ENCODE data around the gene KCNQ1OT1. TPM values are rescaled to one million over a fixed set of nuclear protein-coding genes. Genes with fewer than 3 reads are reported as not detected.
A peak's percentile ranks its signal among the peaks of the same experiment; 100 is the strongest.

Gene KCNQ1OT1
- total and polyA plus RNA-seq, 12 donors: 0.15 to 10.6 (median 1.1) TPM

GRCh38 chr11:2653930-2654739, 45.7 kb downstream of the KCNQ1OT1 start:
- TF ChIP-seq POLR2A (IDR thresholded peaks at IDR 0.05): no peak
- TF ChIP-seq CTCF (IDR thresholded peaks at IDR 0.05): no peak
- peak overlapping the region in 1 of 5 donors; percentile 48 for H3K27ac ChIP-seq
- DNase-seq: peak in 2 of 7 donors; percentile 14 to 47
- H3K4me3 ChIP-seq: no peak overlapping the region
- no peaks in the 10 kb centered on the region for H3K4me1 ChIP-seq (replicated peaks in 1 of 2)
- intact Hi-C loops (cut with DNase I): no loop called here
- WGBS, 4 donors: 94 to 95% (median 94%) methylated on average over 12 to 16 of the region's 16 CpGs
- H3K36me3 ChIP-seq (replicated peaks in 1 of 2): no peaks in the 10 kb centered on the region
- H3K27me3 ChIP-seq: no peaks in the 10 kb centered on the region
- H3K9me3 ChIP-seq (replicated peaks in 1 of 3): peaks cover 0 to 18% (median 0%) of the 10 kb centered on the region in 3 donors

- Histone ChIP-seq H3K27ac (peak overlapping the region in 1 of 5 donors; percentile 13), H3K27me3 (no peaks in the 10 kb centered on the region), H3K4me3 (no peak overlapping the region), H3K4me1 (replicated peaks in 1 of 2) (no peaks in the 10 kb centered on the region), H3K9me3 (replicated peaks in 1 of 3) (peaks cover 0 to 25% (median 0%) of the 10 kb centered on the region in 3 donors), H3K36me3 (replicated peaks in 1 of 2) (no peaks in the 10 kb centered on the region)
- 73 to 100% (median 95%) methylated on average over 1 of the region's 1 CpG for WGBS, 4 donors
- TF ChIP-seq POLR2A (IDR thresholded peaks at IDR 0.05) (no peak), CTCF (IDR thresholded peaks at IDR 0.05) (no peak)
- intact Hi-C loops (cut with DNase I): no loop called here
- DNase-seq: peak in 1 of 7 donors; percentile 46
These were observed 46.6 kb downstream of the KCNQ1OT1 start for GRCh38 chr11:2653198-2653551.

- Histone ChIP-seq H3K36me3 (replicated peaks in 1 of 2) (no peaks in the 10 kb centered on the region), H3K27ac (peak overlapping the region in 1 of 5 donors; percentile 13), H3K4me1 (replicated peaks in 1 of 2) (no peaks in the 10 kb centered on the region), H3K9me3 (replicated peaks in 1 of 3) (peaks cover 0 to 25% (median 0%) of the 10 kb centered on the region in 3 donors), H3K27me3 (no peaks in the 10 kb centered on the region), H3K4me3 (no peak overlapping the region)
- TF ChIP-seq POLR2A (IDR thresholded peaks at IDR 0.05) (no peak), CTCF (IDR thresholded peaks at IDR 0.05) (no peak)
- WGBS, 4 donors: 82 to 91% (median 84%) methylated on average over 11 of the region's 11 CpGs
- intact Hi-C loops (cut with DNase I): no loop called here
- peak in 1 of 7 donors; percentile 45 for DNase-seq
These were observed 47.2 kb downstream of the KCNQ1OT1 start for GRCh38 chr11:2652333-2653197.

- intact Hi-C loops (cut with DNase I): no loop called here
- no peak overlapping the region for H3K4me3 ChIP-seq
- H3K4me1 ChIP-seq (replicated peaks in 1 of 2): no peaks in the 10 kb centered on the region
- H3K36me3 ChIP-seq (replicated peaks in 1 of 2): no peaks in the 10 kb centered on the region
- no peaks in the 10 kb centered on the region for H3K27me3 ChIP-seq
- WGBS, 4 donors: 91 to 95% (median 94%) methylated on average over 3 to 7 of the region's 7 CpGs
- no peak overlapping the region for H3K27ac ChIP-seq
- H3K9me3 ChIP-seq (replicated peaks in 1 of 3): peaks cover 0 to 25% (median 0%) of the 10 kb centered on the region in 3 donors
- no peak for TF ChIP-seq CTCF (IDR thresholded peaks at IDR 0.05)
- peak in 1 of 7 donors; percentile 41 for DNase-seq
These were observed 47.9 kb downstream of the KCNQ1OT1 start for GRCh38 chr11:2651826-2652271.

All from adrenal gland (tissue), 12 donors.